GM13977 (cell line): Measurements from ENCODE around the gene YEATS2.

Experiments used
- DNase-seq: peaks from one replicate; pipeline ENCODE4 v3.0.0; 2012; ENCODE audit warnings: low spot score
- in situ Hi-C: fragments of 300-500 bp; cut with MboI; formaldehyde crosslinking; loops from one replicate; pipeline ENCODE4 v1.12.0; 2022; ENCODE audit warnings: low sequenced_read_pairs, low pct_unique_long_range_greater_than_20kb, mixed read lengths, inconsistent platforms; ENCODE audit not compliant: unreplicated experiment
- TF ChIP-seq, protein P1 (sequence below): IDR thresholded peaks from 2 replicates; pipeline ENCODE4 v1.5.1; 2012; ENCODE audit warnings: mild to moderate bottlenecking, control low read depth; ENCODE audit not compliant: insufficient read depth; ENCODE audit errors: extremely low read depth, missing control alignments

Gene YEATS2

DNA sequence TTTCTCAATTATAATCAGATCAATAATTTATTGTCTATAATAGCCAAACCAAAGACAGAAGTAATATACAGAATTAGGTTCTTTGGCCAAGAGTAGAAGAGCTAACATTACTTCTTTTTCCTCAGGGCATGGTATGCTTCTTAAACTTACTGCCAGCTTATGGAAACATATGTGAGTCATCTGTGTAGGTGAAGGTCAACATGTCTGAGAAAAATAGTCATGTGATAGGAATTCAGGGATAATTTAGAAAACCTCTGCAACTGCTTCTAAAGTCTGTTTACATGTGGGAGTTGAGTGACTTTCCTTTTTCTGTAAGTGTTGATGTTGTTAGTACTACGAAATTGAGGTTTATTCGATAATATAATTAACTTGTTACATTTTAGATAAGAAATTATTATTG is 147.0 kb downstream of the YEATS2 start:
- DNase-seq, result no peak
- TF ChIP-seq, protein P1, sequence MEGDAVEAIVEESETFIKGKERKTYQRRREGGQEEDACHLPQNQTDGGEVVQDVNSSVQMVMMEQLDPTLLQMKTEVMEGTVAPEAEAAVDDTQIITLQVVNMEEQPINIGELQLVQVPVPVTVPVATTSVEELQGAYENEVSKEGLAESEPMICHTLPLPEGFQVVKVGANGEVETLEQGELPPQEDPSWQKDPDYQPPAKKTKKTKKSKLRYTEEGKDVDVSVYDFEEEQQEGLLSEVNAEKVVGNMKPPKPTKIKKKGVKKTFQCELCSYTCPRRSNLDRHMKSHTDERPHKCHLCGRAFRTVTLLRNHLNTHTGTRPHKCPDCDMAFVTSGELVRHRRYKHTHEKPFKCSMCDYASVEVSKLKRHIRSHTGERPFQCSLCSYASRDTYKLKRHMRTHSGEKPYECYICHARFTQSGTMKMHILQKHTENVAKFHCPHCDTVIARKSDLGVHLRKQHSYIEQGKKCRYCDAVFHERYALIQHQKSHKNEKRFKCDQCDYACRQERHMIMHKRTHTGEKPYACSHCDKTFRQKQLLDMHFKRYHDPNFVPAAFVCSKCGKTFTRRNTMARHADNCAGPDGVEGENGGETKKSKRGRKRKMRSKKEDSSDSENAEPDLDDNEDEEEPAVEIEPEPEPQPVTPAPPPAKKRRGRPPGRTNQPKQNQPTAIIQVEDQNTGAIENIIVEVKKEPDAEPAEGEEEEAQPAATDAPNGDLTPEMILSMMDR, result no peak
- in situ Hi-C loops, result no loop called here

DNA sequence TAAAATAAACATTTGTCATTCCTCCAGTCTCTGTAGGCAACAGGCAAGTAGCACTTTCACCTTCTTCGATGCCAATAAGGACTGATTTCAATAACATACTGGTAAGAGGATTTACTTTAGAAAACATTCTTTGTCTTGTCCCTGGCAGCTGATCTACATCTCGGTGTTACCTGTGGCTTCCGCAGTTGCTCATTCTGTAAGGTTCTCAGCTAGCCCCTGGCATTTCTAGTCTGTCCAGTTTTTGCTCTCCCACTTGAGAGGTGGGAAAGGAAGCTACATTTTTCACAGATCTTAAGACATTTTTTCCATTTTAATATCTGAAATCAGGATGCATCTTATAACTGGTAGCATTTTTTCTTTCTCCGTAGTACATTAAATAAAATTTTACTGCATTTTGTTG is 147.5 kb downstream of the YEATS2 start:
- DNase-seq, result no peak
- in situ Hi-C loops, result no loop called here
- TF ChIP-seq, protein P1, result no peak

DNA sequence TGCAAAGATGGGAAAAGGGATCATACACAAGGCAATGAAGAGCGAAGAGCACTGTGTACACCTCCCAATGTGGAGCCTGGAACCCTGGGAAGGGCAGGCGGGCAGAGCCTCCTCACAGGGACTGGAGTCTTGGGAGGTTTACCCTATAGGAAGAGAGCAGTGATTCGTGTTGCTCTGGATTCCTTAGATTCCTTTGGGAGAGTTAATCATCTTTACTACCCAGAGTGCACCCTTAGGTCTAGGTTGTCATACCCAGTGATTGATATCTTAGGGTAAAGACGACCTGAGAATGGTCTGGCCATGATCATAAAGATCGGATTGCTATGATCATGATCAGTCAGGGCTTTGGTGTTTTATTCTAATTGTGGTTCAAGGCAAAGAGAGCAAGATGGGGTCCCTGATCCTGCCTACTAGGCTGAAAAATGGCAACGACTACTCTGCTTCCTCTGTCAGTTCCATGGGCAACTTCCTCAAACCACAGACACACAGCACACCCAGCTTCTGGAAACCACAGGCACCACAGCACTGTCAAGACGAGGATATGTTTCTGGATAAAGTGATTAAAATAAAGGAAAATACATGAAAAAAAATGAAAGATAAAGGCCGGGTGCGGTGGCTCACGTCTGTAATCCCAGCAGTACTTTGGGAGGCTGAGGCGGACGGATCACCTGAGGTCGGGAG is 148.2 kb downstream of the YEATS2 start:
- DNase-seq, result no peak
- TF ChIP-seq, protein P1, result no peak
- in situ Hi-C loops, result no loop called here

DNA sequence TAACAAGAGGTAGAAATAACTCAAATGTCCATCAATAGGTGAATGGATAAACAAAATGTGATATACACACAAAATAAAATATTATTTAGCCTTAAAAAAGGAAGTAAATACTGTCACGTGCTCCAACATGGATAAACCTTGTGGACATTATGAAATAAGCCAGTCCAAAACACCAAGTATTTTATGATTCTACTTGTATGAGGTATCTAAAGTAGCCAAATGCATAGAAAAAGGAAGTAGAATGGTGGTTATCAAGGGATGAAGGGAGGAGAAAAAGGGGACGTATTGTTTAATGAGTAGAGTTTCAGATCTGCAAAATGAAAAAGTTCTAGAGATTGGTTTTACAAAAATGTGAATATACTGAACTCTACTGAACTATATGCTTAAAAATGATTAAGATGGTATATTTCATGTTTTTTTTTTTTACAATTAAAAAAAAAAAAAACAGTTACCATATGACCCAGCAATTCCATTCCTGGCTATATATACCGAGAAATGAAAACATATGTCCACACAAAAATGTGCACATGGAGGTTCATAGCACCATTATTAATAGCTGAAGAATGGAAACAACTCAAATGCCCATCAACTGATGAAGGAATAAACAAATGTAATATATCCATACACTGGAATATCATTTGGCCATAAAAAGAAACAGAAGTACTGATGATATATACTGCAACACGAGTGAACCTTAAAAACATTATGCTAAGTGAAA is 156.9 kb downstream of the YEATS2 start:
- no peak for DNase-seq
- TF ChIP-seq, protein P1, result no peak

DNA sequence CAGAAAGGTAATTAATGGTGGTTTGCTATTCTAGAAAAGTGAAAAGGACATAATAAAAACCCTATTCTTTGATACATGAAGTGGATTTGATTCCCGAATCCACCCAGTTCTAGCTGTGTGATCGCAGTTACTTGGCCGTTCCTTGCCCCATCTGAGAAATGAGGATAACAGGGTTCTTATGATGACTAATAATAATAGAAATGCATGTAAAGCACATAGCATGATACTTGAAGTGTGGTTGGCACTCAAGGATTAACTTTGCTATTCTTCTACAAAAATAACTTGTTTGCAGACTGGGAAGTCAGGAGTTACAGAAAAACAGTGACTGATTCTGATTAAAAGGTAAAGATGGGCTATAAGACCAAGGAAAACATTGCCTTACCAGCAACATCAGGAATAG is 160.3 kb downstream of the YEATS2 start:
- in situ Hi-C loops, result no loop called here
- no peak for DNase-seq
- TF ChIP-seq, protein P1, result no peak

More for the DNA sequence above, 156.9 kb downstream of the YEATS2 start:
- in situ Hi-C loops, result no loop called here
